ENCODE data around the gene MYO1A. TPM values are rescaled to one million over a fixed set of nuclear protein-coding genes. Genes with fewer than 3 reads are reported as not detected.

MYO1A gene
- total and polyA plus RNA-seq, 2 of the 13 experiments (the other 11 are each of a cell fraction or from before 2014, with no cell fraction given) = 5.3 to 6.0 TPM

DNA sequence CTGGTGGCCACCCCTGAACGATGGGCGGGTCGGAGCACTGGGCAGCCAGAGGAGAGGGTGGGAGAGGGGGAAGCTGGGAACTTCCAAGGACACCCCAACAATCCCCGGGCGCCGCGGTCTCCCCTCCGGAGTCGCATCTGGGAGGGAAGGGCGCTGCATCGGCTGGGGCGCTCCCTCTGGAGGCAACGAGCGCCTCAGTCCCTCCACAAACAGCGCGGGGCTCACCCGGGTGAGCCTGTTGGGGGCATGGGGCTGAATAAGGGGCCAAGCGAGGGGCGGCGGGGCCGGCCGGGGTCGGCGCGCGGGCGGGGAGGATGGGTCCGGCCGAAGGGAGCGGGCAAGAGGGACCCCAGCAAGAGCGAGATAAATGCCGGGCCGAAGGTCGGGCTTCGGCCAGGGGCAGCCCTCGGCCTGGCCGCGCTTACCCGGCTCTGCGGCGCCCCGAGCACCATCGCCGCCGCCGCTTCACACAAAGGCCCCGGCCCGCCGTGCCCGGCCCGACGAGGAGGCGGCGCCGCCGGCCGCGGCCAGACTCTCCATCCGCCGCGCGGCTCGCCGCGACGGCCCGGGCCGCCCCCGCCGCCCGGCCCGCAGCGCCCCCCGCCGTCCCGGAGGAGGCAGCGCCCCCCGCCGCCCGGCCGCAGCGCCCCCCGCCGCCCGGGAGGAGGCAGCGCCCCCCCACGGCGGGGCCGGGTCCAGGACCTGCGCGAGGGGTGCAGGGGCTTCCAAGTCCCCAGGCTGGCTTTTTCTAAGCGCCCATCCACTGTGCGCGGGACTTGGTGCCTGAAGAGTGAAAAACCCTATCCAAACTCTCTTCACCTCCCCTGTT, 43.7 kb downstream of the MYO1A start, which contains the start of gene ZBTB39 (continued):
- TF ChIP-seq, protein P1, sequence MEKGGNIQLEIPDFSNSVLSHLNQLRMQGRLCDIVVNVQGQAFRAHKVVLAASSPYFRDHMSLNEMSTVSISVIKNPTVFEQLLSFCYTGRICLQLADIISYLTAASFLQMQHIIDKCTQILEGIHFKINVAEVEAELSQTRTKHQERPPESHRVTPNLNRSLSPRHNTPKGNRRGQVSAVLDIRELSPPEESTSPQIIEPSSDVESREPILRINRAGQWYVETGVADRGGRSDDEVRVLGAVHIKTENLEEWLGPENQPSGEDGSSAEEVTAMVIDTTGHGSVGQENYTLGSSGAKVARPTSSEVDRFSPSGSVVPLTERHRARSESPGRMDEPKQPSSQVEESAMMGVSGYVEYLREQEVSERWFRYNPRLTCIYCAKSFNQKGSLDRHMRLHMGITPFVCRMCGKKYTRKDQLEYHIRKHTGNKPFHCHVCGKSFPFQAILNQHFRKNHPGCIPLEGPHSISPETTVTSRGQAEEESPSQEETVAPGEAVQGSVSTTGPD (CRISPR knock-in tag; IDR thresholded peaks at IDR 0.05) = no peak
- no peak for TF ChIP-seq ZNF44 (CRISPR knock-in tag; IDR thresholded peaks at IDR 0.05)
- TF ChIP-seq, protein P2, sequence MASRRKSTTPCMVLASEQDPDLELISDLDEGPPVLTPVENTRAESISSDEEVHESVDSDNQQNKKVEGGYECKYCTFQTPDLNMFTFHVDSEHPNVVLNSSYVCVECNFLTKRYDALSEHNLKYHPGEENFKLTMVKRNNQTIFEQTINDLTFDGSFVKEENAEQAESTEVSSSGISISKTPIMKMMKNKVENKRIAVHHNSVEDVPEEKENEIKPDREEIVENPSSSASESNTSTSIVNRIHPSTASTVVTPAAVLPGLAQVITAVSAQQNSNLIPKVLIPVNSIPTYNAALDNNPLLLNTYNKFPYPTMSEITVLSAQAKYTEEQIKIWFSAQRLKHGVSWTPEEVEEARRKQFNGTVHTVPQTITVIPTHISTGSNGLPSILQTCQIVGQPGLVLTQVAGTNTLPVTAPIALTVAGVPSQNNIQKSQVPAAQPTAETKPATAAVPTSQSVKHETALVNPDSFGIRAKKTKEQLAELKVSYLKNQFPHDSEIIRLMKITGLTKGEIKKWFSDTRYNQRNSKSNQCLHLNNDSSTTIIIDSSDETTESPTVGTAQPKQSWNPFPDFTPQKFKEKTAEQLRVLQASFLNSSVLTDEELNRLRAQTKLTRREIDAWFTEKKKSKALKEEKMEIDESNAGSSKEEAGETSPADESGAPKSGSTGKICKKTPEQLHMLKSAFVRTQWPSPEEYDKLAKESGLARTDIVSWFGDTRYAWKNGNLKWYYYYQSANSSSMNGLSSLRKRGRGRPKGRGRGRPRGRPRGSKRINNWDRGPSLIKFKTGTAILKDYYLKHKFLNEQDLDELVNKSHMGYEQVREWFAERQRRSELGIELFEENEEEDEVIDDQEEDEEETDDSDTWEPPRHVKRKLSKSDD (CRISPR knock-in tag; IDR thresholded peaks at IDR 0.05; ENCODE audit: low read depth) = no peak
- TF ChIP-seq ZNF343 (CRISPR knock-in tag; IDR thresholded peaks at IDR 0.05) = no peak
- TF ChIP-seq, protein P3, sequence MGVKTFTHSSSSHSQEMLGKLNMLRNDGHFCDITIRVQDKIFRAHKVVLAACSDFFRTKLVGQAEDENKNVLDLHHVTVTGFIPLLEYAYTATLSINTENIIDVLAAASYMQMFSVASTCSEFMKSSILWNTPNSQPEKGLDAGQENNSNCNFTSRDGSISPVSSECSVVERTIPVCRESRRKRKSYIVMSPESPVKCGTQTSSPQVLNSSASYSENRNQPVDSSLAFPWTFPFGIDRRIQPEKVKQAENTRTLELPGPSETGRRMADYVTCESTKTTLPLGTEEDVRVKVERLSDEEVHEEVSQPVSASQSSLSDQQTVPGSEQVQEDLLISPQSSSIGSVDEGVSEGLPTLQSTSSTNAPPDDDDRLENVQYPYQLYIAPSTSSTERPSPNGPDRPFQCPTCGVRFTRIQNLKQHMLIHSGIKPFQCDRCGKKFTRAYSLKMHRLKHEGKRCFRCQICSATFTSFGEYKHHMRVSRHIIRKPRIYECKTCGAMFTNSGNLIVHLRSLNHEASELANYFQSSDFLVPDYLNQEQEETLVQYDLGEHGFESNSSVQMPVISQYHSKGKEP (CRISPR knock-in tag; IDR thresholded peaks at IDR 0.05) = no peak
- TF ChIP-seq RFX3 (CRISPR knock-in tag; IDR thresholded peaks at IDR 0.05) = no peak
- TF ChIP-seq, protein P4, sequence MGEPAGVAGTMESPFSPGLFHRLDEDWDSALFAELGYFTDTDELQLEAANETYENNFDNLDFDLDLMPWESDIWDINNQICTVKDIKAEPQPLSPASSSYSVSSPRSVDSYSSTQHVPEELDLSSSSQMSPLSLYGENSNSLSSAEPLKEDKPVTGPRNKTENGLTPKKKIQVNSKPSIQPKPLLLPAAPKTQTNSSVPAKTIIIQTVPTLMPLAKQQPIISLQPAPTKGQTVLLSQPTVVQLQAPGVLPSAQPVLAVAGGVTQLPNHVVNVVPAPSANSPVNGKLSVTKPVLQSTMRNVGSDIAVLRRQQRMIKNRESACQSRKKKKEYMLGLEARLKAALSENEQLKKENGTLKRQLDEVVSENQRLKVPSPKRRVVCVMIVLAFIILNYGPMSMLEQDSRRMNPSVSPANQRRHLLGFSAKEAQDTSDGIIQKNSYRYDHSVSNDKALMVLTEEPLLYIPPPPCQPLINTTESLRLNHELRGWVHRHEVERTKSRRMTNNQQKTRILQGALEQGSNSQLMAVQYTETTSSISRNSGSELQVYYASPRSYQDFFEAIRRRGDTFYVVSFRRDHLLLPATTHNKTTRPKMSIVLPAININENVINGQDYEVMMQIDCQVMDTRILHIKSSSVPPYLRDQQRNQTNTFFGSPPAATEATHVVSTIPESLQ (CRISPR knock-in tag; conservative IDR thresholded peaks at IDR 0.05) = no peak
- TF ChIP-seq NR2F2 (IDR thresholded peaks at IDR 0.05; ENCODE audit: borderline replicate concordance, low read depth) = no peak
- TF ChIP-seq, protein P5, sequence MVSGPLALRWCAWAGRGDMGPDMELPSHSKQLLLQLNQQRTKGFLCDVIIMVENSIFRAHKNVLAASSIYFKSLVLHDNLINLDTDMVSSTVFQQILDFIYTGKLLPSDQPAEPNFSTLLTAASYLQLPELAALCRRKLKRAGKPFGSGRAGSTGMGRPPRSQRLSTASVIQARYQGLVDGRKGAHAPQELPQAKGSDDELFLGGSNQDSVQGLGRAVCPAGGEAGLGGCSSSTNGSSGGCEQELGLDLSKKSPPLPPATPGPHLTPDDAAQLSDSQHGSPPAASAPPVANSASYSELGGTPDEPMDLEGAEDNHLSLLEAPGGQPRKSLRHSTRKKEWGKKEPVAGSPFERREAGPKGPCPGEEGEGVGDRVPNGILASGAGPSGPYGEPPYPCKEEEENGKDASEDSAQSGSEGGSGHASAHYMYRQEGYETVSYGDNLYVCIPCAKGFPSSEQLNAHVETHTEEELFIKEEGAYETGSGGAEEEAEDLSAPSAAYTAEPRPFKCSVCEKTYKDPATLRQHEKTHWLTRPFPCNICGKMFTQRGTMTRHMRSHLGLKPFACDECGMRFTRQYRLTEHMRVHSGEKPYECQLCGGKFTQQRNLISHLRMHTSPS (CRISPR knock-in tag; IDR thresholded peaks at IDR 0.05; ENCODE audit: low read depth) = no peak
- TF ChIP-seq, protein P6, sequence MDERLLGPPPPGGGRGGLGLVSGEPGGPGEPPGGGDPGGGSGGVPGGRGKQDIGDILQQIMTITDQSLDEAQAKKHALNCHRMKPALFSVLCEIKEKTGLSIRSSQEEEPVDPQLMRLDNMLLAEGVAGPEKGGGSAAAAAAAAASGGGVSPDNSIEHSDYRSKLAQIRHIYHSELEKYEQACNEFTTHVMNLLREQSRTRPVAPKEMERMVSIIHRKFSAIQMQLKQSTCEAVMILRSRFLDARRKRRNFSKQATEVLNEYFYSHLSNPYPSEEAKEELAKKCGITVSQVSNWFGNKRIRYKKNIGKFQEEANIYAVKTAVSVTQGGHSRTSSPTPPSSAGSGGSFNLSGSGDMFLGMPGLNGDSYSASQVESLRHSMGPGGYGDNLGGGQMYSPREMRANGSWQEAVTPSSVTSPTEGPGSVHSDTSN (CRISPR knock-in tag; IDR thresholded peaks at IDR 0.05) = no peak
- TF ChIP-seq DNMT1 (CRISPR knock-in tag; IDR thresholded peaks at IDR 0.05) = no peak
- no peak for TF ChIP-seq CEBPB (IDR thresholded peaks at IDR 0.05; ENCODE audit: borderline replicate concordance, low read depth, low read length)
- no peak for TF ChIP-seq ZNF558 (CRISPR knock-in tag; IDR thresholded peaks at IDR 0.05; ENCODE audit: borderline replicate concordance)
- TF ChIP-seq, protein P7, sequence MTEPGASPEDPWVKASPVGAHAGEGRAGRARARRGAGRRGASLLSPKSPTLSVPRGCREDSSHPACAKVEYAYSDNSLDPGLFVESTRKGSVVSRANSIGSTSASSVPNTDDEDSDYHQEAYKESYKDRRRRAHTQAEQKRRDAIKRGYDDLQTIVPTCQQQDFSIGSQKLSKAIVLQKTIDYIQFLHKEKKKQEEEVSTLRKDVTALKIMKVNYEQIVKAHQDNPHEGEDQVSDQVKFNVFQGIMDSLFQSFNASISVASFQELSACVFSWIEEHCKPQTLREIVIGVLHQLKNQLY (CRISPR knock-in tag; IDR thresholded peaks at IDR 0.05) = no peak
- TF ChIP-seq SMARCC2 (IDR thresholded peaks at IDR 0.05) = no peak
- TF ChIP-seq ZFAT (CRISPR knock-in tag; conservative IDR thresholded peaks at IDR 0.05) = no peak
- TF ChIP-seq TBX2 (CRISPR knock-in tag; IDR thresholded peaks at IDR 0.05; ENCODE audit: borderline replicate concordance) = 0 out of 2 replicates have a peak, but pooled peaks have one; percentile 18

Measured in HepG2 (cell line).